HepG2 (cell line): Measurements from ENCODE around the gene CDC34. TPM values are rescaled to one million over a fixed set of nuclear protein-coding genes. Genes with fewer than 3 reads are reported as not detected.

Experiments
- MAFK ChIP-seq, 2 experiments: IDR thresholded peaks in 1 of 2; conservative IDR thresholded peaks in 1 of 2; 2 replicates each; pipeline ENCODE4 v1.6.1; 2011; ENCODE audit warnings: improper control_type of control experiment in 2 of 2, low read length in 2 of 2
- MAZ ChIP-seq, 2 experiments: sonication (generic) in 1 of 2; formaldehyde crosslinking in 1 of 2; IDR thresholded peaks; 2 replicates each; pipeline versions ENCODE4 v1.5.0 to v1.6.1; 2012 to 2020; ENCODE audit warnings: low read depth in 2 of 2, mild to moderate bottlenecking in 2 of 2, borderline replicate concordance in 1 of 2, improper control_type of control experiment in 1 of 2, low read length in 1 of 2, missing genetic modification reagents in 1 of 2, moderate library complexity in 1 of 2
- PHF21A ChIP-seq: sonication (generic); formaldehyde crosslinking; IDR thresholded peaks from 2 replicates; pipeline ENCODE4 v1.5.0; 2020; ENCODE audit warnings: mild to moderate bottlenecking, missing genetic modification reagents
- PHF8 ChIP-seq: sonication (generic); formaldehyde crosslinking; IDR thresholded peaks from 2 replicates; pipeline ENCODE4 v1.5.0; 2020; ENCODE audit warnings: missing genetic modification reagents
- STAT6 ChIP-seq: sonication (generic); formaldehyde crosslinking; IDR thresholded peaks from 2 replicates; pipeline ENCODE4 v1.4.0; 2020; ENCODE audit warnings: missing genetic modification reagents, mild to moderate bottlenecking, borderline replicate concordance
- TCF7L2 ChIP-seq: IDR thresholded peaks from 2 replicates; pipeline ENCODE4 v1.6.1; 2011; ENCODE audit warnings: mild to moderate bottlenecking, low read depth, low read length, moderate library complexity
- ZBTB40 ChIP-seq, 2 experiments: fragments of 450-650 bp in 1 of 2; sonication (generic) in 1 of 2; formaldehyde crosslinking in 1 of 2; IDR thresholded peaks; 2 replicates each; pipeline versions ENCODE4 v1.6.1 to v1.8.0; 2016 to 2022; ENCODE audit warnings: antibody characterized with exemption in 1 of 2, mild to moderate bottlenecking in 1 of 2, missing genetic modification reagents in 1 of 2
- ZFP91 ChIP-seq: sonication (generic); formaldehyde crosslinking; IDR thresholded peaks from 2 replicates; pipeline ENCODE4 v1.9.0; 2022; ENCODE audit warnings: missing genetic modification reagents, mild to moderate bottlenecking, borderline replicate concordance
- ZNF232 ChIP-seq: sonication (generic); formaldehyde crosslinking; IDR thresholded peaks from 2 replicates; pipeline ENCODE4 v1.4.0; 2020; ENCODE audit warnings: missing genetic modification reagents, borderline replicate concordance
- ZNF501 ChIP-seq: sonication (generic); formaldehyde crosslinking; IDR thresholded peaks from 2 replicates; pipeline ENCODE4 v1.5.1; 2020; ENCODE audit warnings: mild to moderate bottlenecking, moderate library complexity, missing genetic modification reagents
- ZNF614 ChIP-seq: IDR thresholded peaks from 2 replicates; pipeline ENCODE4 v1.6.1; 2018; ENCODE audit warnings: missing biosample characterization, missing genetic modification reagents, inconsistent platforms, borderline replicate concordance
- ZNF629 ChIP-seq: sonication (generic); formaldehyde crosslinking; conservative IDR thresholded peaks from 2 replicates; pipeline ENCODE4 v1.5.0; 2020; ENCODE audit warnings: missing genetic modification reagents
- ZNF776 ChIP-seq: sonication (generic); formaldehyde crosslinking; IDR thresholded peaks from 2 replicates; pipeline ENCODE4 v1.4.0; 2020; ENCODE audit warnings: mild to moderate bottlenecking, missing genetic modification reagents
- ZSCAN25 ChIP-seq: sonication (generic); formaldehyde crosslinking; IDR thresholded peaks from 2 replicates; pipeline ENCODE4 v1.8.0; 2022; ENCODE audit warnings: mild to moderate bottlenecking, missing genetic modification reagents
- polyA plus RNA-seq, 8 experiments: library from polyadenylated mRNA; depleted of rRNA in 3 of 8; stranded (reverse) in 7 of 8; unstranded in 1 of 8; fragments of >200 nt; fragmentation: Illumina TruSeq in 4 of 8; extraction: Trizol in 4 of 8; gene quantifications; 2 replicates each; pipeline versions ENCODE4 v1.2.1 to v1.2.3, GENCODE V29; 2011 to 2016; ENCODE audit warnings: low read depth in 4 of 8, missing spikeins in 1 of 8, mixed read lengths in 1 of 8; ENCODE audit not compliant: insufficient read depth in 1 of 8
- total RNA-seq, 5 experiments: library from RNA; depleted of rRNA; stranded (reverse); fragments of >200 nt; fragmentation: Illumina TruSeq; extraction: Trizol; gene quantifications; 2 replicates each; pipeline ENCODE4 v1.2.3, GENCODE V29; 2016; ENCODE audit warnings: low read depth in 1 of 5

Gene CDC34
- total and polyA plus RNA-seq, 2 of the 13 experiments (the other 11 are each of a cell fraction or from before 2014, with no cell fraction given), result 138 to 150 TPM

DNA sequence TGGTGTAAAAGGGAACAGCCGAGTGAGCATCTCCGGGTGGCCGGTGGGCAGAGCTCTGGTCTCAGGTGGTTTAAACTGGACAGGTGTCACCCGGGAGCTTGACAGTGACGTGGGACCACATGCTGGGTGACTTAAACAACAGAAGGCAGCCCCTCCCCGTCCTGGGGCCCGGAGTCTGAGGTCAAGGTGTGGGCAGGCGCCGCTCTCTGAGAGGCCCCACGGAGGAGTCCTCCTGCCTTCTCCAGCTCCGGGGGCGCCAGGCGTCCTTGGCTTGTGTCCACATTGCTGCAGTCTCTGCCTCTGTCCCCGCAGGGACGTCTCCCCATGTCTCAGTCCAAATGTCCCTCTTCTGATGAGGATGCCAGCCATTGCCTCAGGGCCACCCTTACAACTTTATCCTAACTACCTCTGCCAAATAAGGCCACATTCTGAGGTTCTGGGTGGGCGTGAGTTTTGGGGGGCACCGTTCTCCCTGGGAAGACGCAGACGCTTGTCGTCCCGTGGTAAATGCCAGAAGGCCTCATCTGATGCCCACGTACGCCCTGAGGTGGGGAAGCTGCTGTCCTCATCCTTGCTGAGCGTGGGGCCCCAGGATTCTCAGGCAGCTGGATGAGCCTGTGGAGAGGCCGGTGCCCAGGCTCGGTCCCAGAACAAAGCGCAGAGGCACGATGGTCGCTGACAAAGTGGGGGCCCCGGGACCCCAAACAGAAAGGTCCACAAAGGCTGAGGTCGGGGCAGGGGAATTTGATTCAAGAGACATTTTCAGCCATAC, 25.2 kb downstream of the CDC34 start (continued):
- no peak; the same call in none of the 2 replicates for TF ChIP-seq ZNF501 (CRISPR knock-in tag)
- no peak for TF ChIP-seq STAT6
- TF ChIP-seq ZSCAN25 (CRISPR knock-in tag), result 0 out of 2 replicates have a peak, but pooled peaks have one; percentile 10
- TF ChIP-seq ZNF614 (CRISPR knock-in tag), result no peak
- TF ChIP-seq ZNF776 (CRISPR knock-in tag), result no peak
- TF ChIP-seq PHF21A (CRISPR knock-in tag), result no peak
- no peak for TF ChIP-seq PHF8 (CRISPR knock-in tag)
- no peak for TF ChIP-seq ZNF629 (CRISPR knock-in tag)
- 0 out of 2 replicates have a peak, but pooled peaks have one; percentile 45 for TF ChIP-seq ZNF232 (CRISPR knock-in tag)
- TF ChIP-seq MAFK (conservative IDR thresholded peaks at IDR 0.05 in 1 of 2, IDR thresholded peaks at IDR 0.05 in 1 of 2; ENCODE audit: low read length in 2 of 2), result no peak
- no peak for TF ChIP-seq ZBTB40 (IDR thresholded peaks at IDR 0.05)
- TF ChIP-seq ZBTB40 (CRISPR knock-in tag; IDR thresholded peaks at IDR 0.05), result no peak
- no peak for TF ChIP-seq MAZ (IDR thresholded peaks at IDR 0.05; ENCODE audit: borderline replicate concordance, low read depth, low read length)
- no peak for TF ChIP-seq MAZ (CRISPR knock-in tag; IDR thresholded peaks at IDR 0.05; ENCODE audit: low read depth)
- TF ChIP-seq ZFP91 (CRISPR knock-in tag), result 0 out of 2 replicates have a peak, but pooled peaks have one; percentile 23
- no peak for TF ChIP-seq TCF7L2
